Measurements from ENCODE around the gene HSD3B7.

GRCh38 chr16:31022544-31023251 is 37.7 kb downstream of the HSD3B7 start:
- TF ChIP-seq, protein P1, sequence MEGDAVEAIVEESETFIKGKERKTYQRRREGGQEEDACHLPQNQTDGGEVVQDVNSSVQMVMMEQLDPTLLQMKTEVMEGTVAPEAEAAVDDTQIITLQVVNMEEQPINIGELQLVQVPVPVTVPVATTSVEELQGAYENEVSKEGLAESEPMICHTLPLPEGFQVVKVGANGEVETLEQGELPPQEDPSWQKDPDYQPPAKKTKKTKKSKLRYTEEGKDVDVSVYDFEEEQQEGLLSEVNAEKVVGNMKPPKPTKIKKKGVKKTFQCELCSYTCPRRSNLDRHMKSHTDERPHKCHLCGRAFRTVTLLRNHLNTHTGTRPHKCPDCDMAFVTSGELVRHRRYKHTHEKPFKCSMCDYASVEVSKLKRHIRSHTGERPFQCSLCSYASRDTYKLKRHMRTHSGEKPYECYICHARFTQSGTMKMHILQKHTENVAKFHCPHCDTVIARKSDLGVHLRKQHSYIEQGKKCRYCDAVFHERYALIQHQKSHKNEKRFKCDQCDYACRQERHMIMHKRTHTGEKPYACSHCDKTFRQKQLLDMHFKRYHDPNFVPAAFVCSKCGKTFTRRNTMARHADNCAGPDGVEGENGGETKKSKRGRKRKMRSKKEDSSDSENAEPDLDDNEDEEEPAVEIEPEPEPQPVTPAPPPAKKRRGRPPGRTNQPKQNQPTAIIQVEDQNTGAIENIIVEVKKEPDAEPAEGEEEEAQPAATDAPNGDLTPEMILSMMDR (conservative IDR thresholded peaks at IDR 0.05; ENCODE audit: low read depth, low read length) = no peak
- TF ChIP-seq EZH2 (IDR thresholded peaks at IDR 0.05; ENCODE audit: borderline replicate concordance, low read depth, low read length, poor library complexity, severe bottlenecking) = no peak
